SW 1271 (cell line): ENCODE results near the gene ANKS1B.
"Not testable (repeated sequence)": the region's sequence is repeated elsewhere in the genome, so short reads cannot be mapped to it uniquely, and the experiment has no call there.

Experiments
- DNase-seq, 2 experiments: peaks; one replicate each; lab custom pipeline; 2025; lab: John Stamatoyannopoulos, UW

ANKS1B gene

GRCh38 chr12:99055299-99055698 lies 929.4 kb downstream of the ANKS1B start:
- no peak for DNase-seq

DNA sequence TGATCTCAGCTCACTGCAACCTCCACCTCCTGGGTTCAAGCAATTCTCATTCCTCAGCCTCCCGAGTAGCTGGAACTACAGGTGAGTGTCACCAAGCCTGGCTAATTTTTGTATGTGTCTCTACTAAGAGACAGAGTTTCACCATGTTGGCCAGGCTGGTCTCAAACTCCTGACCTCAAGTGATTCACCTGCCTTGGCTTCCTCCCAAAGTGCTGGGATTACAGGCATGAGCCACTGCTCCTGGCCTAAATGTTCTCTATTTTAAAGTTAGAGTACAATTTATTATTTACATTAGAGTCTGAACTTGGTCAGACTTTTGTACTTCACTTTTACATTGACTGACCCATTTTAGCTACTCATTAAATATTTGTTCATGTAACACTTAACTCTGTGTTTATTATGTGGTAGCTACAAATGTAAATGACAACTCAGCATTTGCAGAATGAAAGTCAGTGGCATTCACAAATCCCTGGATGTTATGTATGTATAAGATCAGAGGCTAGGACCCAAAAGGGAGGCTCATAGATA lies 930.1 kb downstream of the ANKS1B start:
- DNase-seq: no peak

- no peak for DNase-seq
Measured at GRCh38 chr12:99053616-99054362, 930.9 kb downstream of the ANKS1B start.

- no peak for DNase-seq
Measured at GRCh38 chr12:99049774-99050173, 935.0 kb downstream of the ANKS1B start.

DNA sequence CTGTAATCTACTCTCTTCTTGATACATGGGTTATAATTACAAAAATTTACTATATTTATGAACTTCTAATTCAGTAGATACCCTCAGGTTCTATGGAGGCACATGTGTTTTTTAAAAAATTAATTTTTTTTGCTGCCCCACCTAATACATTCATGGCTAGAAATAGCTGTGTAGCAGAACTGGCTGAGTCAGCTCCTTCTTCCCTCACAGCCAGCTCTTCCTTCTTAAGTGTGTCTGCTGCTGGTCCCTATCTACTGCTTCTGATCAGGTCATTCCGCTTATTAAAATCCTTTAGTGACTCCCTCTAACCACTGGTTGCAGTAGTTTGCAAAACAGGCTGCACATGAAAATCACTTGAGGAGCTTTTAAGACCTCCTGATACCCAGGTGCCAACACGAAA lies 939.6 kb downstream of the ANKS1B start:
- no peak for DNase-seq

GRCh38 chr12:99043319-99043914 lies 941.3 kb downstream of the ANKS1B start:
- peak in 1 of 2 experiments; percentile 64 for DNase-seq

DNA sequence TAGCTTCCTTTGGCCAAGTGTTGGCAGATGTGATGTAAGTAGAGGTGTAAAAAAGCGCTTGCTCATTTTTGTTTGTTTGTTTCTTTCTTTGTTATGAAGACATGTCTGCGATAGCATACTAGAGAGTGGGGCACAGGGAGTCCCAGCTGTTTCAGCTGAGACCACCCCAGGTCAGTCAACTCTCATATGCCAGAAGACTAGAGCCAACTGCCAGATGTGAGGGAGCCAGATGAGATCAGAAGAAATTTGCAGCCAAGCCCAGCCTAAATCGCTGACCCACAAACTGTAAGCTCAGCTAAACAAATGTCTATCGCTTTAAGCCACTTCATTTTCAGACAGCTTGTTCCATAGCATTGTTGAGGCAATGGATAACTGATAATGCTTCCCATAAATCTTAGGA lies 942.5 kb downstream of the ANKS1B start:
- no peak for DNase-seq

- no peak for DNase-seq
Measured at GRCh38 chr12:99039367-99040120, 945.2 kb downstream of the ANKS1B start.

GRCh38 chr12:99036566-99036965 lies 948.2 kb downstream of the ANKS1B start:
- no peak for DNase-seq

DNA sequence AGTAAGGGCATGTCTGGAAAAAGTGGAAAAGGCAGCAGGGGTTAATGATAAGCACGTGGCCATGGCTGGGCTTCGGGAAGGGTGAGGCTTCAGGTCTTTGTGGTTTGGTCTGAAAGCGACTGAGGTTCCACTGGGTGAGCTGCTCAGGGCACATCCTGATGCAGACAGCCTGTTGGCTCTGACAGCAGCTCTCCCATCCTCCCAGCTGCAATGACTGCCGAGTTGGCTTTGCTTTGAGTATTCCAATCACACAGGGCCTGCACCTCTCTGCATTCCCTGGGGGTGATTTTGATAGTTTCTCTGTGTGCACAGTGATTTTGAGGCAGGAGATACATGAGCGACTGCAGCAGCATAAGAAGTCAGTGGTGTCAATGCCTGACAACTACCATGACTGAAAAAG lies 948.9 kb downstream of the ANKS1B start:
- DNase-seq: no peak

- DNase-seq: not testable (repeated sequence)
Measured at GRCh38 chr12:99034201-99034600, 950.5 kb downstream of the ANKS1B start.

- DNase-seq: no peak
Measured at GRCh38 chr12:99029511-99030271, 955.0 kb downstream of the ANKS1B start.

GRCh38 chr12:99027461-99027860 lies 957.3 kb downstream of the ANKS1B start:
- no peak for DNase-seq

- no peak for DNase-seq
Measured at GRCh38 chr12:99027055-99027393, 957.7 kb downstream of the ANKS1B start.

DNA sequence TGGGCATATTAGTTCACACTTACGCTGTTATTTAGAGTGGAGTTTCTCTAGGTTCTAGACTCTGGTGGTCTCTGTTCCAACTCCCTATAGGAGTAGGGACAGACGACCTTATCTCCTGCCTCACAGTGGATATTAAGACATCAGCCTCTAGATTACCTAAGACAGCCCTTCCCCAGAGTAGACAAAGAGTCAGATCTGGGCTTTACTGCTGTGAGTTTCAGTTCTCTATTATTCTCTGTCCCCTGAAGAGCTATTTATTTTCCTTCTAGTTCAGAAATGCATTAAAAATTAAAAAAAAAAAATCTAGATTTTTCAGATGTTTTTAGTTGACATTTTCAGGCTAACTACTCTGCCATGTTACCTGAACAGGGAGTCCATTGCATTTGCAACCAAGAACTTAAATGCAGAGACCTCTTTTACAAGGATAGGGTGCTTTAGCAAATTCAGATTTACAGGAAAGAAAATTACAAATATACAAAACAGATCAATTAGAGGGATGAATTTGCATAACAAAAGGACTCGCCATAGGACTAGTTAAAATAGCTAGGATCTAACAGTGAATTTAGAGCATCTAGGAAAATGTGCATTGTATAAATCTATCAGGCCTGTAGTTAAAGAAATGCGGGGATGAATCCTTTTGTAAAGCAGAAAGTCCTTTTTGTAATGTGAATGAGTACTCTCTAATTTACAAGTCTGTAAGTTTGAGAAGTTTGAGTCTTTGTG lies 958.2 kb downstream of the ANKS1B start:
- no peak for DNase-seq

GRCh38 chr12:99024870-99025269 lies 959.9 kb downstream of the ANKS1B start:
- DNase-seq: no peak

DNA sequence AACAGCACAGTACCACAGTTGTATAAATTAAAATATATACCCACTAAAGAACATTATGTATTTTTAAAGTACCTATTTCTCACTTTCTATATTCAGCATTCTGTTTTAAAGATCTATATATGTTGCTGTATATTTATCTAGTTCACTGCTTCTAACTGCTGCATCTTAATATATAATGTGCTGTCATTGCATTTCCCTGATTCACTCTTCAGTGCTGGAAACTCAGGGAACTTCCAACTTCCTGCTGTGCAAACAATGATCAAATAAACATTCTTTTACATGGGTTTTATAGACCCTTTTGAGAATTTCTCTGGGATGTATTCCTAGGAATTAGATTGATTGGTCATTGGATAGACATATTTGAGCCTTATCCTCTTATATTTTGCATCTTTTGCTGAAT lies 960.5 kb downstream of the ANKS1B start:
- no peak for DNase-seq

GRCh38 chr12:99020871-99021270 lies 963.9 kb downstream of the ANKS1B start:
- DNase-seq: no peak

DNA sequence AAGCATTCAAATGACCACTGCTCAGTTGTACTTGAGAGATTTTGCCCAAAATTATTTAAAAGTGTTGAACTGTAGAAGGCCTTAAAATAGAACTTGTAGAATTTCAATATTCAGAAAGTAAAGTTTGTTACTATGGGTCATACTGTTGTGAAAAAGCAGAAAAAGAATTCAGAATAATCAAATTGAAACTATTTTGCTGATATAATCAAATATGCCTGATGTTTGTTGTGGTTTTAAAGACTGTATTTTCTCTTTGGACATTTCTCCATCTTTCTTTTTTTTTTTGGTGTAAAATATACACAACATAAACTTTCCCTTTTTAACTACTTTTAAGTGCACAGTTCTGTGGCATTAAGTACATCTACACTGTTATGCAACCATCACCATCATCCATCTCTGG lies 964.9 kb downstream of the ANKS1B start:
- DNase-seq: no peak

DNA sequence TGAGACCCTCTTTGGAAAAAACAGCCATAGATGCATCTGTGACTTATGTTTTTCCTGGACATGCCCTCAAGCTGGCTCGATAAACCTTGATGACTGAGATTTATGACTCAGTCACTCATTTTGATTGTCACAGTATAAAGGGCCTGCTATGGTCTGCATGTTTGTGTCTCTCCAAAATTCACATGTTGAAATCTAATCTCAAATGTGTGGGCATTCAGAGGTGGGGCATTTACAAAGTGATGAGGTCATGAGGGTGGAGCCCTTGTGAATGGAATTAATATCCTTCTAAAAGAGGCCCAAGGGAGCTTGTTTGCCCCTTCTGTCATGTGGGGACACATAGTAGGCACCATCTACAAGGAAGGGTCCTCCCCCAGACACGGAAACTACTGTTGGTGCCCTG lies 966.8 kb downstream of the ANKS1B start:
- DNase-seq: no peak

DNA sequence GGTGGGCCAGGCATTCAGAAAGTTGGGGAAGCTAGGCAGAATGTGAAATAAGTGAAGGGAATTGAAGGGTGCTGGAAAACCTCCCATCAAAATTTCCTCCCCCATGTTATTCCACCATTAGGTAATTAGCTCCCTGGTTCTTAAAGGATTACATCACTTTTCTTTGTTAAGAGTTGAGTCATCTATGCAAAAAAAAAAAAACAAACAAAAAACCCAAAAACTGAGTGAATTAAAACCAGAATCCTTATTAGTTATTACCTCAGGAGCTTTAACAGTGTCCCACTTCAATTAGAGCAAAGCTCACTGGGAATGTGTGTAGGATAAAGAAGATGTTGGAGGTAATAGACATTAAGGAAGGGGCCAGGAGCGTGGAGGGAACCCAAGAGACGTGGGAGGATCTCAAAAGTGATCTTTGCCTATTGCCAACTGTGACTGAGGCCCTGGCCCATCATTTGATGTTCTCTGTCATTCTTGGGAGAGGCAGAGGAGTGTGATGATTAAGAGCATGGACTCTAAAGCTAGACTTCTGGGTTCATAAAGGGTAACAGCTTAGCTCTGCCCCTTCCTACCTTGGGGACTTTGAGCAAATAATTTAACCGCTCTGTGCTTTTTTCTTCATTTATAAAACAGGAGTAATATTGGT lies 975.0 kb downstream of the ANKS1B start:
- DNase-seq: no peak
